Neutrophil (primary cell): Measurements from ENCODE around the gene HLA-DQB2.
"Not testable (repeated sequence)": the region's sequence is repeated elsewhere in the genome, so short reads cannot be mapped to it uniquely, and the experiment has no call there.

Experiments used
- H3K27ac ChIP-seq: fragments of 200-600 bp; sonication (generic); 2 replicates; pipeline ENCODE4 v1.5.1; 2016; ENCODE audit warnings: mild to moderate bottlenecking, moderate library complexity
- H3K27me3 ChIP-seq: fragments of 200-600 bp; sonication (generic); 2 replicates; pipeline ENCODE4 v1.6.0; 2016; ENCODE audit warnings: mild to moderate bottlenecking
- H3K36me3 ChIP-seq: fragments of 200-600 bp; sonication (generic); 2 replicates; pipeline ENCODE4 v1.5.1; 2017
- H3K4me1 ChIP-seq, 2 experiments: fragments of 200-600 bp in 1 of 2; sonication (generic) in 1 of 2; 1 replicate in 1 of 2; 2 replicates in 1 of 2; pipeline versions ENCODE4 v1.5.1 to v1.6.1; 2013 to 2016; ENCODE audit warnings: low read depth in 1 of 2, low read length in 1 of 2, mild to moderate bottlenecking in 1 of 2, moderate library complexity in 1 of 2; ENCODE audit not compliant: control insufficient read depth in 1 of 2, insufficient read depth in 1 of 2
- H3K4me3 ChIP-seq, 2 experiments: fragments of 200-600 bp in 1 of 2; sonication (generic) in 1 of 2; 1 replicate in 1 of 2; 2 replicates in 1 of 2; pipeline ENCODE4 v1.5.1; 2013 to 2016; ENCODE audit warnings: low read depth in 1 of 2, low read length in 1 of 2, mild to moderate bottlenecking in 1 of 2, moderate library complexity in 1 of 2
- H3K9me3 ChIP-seq: fragments of 200-600 bp; sonication (generic); 2 replicates; pipeline ENCODE4 v1.5.1; 2016
- CTCF ChIP-seq: fragments of 200-600 bp; sonication (generic); IDR thresholded peaks from 2 replicates; pipeline ENCODE4 v1.5.1; 2016; ENCODE audit warnings: antibody characterized with exemption

HLA-DQB2 gene

GRCh38 chr6:32785781-32786533 is 22.6 kb upstream of the HLA-DQB2 start:
- no peaks in the 10 kb centered on the region for H3K9me3 ChIP-seq
- H3K27ac ChIP-seq = no peak overlapping the region
- no peak overlapping the region for H3K4me3 ChIP-seq
- no peaks in the 10 kb centered on the region for H3K4me1 ChIP-seq
- H3K36me3 ChIP-seq = no peaks in the 10 kb centered on the region
- no peak for TF ChIP-seq CTCF
- peaks cover 45% of the 10 kb centered on the region for H3K27me3 ChIP-seq

GRCh38 chr6:32782923-32783322 is 19.6 kb upstream of the HLA-DQB2 start:
- not testable (repeated sequence) for H3K9me3 ChIP-seq, H3K4me1 ChIP-seq, H3K27ac ChIP-seq, H3K36me3 ChIP-seq, H3K4me3 ChIP-seq
- H3K27me3 ChIP-seq = peaks cover 27% of the 10 kb centered on the region

- Histone ChIP-seq H3K9me3 (no peaks in the 10 kb centered on the region), H3K4me3 (no peak overlapping the region)
- TF ChIP-seq CTCF = no peak
Measured at GRCh38 chr6:32779036-32779435, 15.7 kb upstream of the HLA-DQB2 start.

GRCh38 chr6:32775071-32775470 is 11.7 kb upstream of the HLA-DQB2 start:
- H3K4me3 ChIP-seq = no peak overlapping the region
- H3K27ac ChIP-seq = no peak overlapping the region
- no peaks in the 10 kb centered on the region for H3K9me3 ChIP-seq
- H3K36me3 ChIP-seq = no peaks in the 10 kb centered on the region
- TF ChIP-seq CTCF = no peak
- peaks cover 17% of the 10 kb centered on the region for H3K27me3 ChIP-seq
- no peaks in the 10 kb centered on the region for H3K4me1 ChIP-seq

More at GRCh38 chr6:32779036-32779435, 15.7 kb upstream of the HLA-DQB2 start:
- Histone ChIP-seq H3K27me3 (peaks cover 2% of the 10 kb centered on the region), H3K4me1 (no peaks in the 10 kb centered on the region), H3K27ac (no peak overlapping the region), H3K36me3 (no peaks in the 10 kb centered on the region)

- no peaks in the 10 kb centered on the region for H3K36me3 ChIP-seq
- no peak overlapping the region for H3K4me3 ChIP-seq
- no peak for TF ChIP-seq CTCF
- H3K27me3 ChIP-seq = peaks cover 24% of the 10 kb centered on the region
- H3K27ac ChIP-seq = no peak overlapping the region
- H3K9me3 ChIP-seq = no peaks in the 10 kb centered on the region
- H3K4me1 ChIP-seq = no peaks in the 10 kb centered on the region
Measured at GRCh38 chr6:32774426-32774825, 11.1 kb upstream of the HLA-DQB2 start.

- H3K9me3 ChIP-seq = no peaks in the 10 kb centered on the region
- H3K4me1 ChIP-seq = no peaks in the 10 kb centered on the region
- no peak overlapping the region for H3K4me3 ChIP-seq
- no peak overlapping the region for H3K27ac ChIP-seq
- no peak for TF ChIP-seq CTCF
- H3K27me3 ChIP-seq = peaks cover 41% of the 10 kb centered on the region
- H3K36me3 ChIP-seq = no peaks in the 10 kb centered on the region
Measured at GRCh38 chr6:32772656-32773055, 9.3 kb upstream of the HLA-DQB2 start.
